Immature natural killer cell (primary cell): ENCODE measurements around the gene FNBP1. TPM values are rescaled to one million over a fixed set of nuclear protein-coding genes. Genes with fewer than 3 reads are reported as not detected.

Experiments
- DNase-seq, 3 donors: peaks; one replicate each; pipeline ENCODE4 v3.0.0; 2022; ENCODE audit warnings: mixed read lengths in 1 of 3
- H3K27ac Mint-ChIP-seq, 6 donors: one replicate each; pipeline ENCODE4 v1.8.0; 2020; ENCODE audit warnings: mixed read lengths in 6 of 6, mild to moderate bottlenecking in 5 of 6, inconsistent platforms in 4 of 6, moderate library complexity in 3 of 6
- H3K27me3 Mint-ChIP-seq, 3 donors: one replicate each; pipeline ENCODE4 v1.8.0; 2020 to 2021; ENCODE audit warnings: low read depth in 3 of 3, mild to moderate bottlenecking in 3 of 3, mixed read lengths in 3 of 3, moderate library complexity in 3 of 3, inconsistent platforms in 1 of 3
- H3K36me3 Mint-ChIP-seq, 3 donors: one replicate each; pipeline ENCODE4 v1.8.0; 2020; ENCODE audit warnings: mixed read lengths in 3 of 3, inconsistent platforms in 2 of 3, mild to moderate bottlenecking in 2 of 3
- H3K4me1 Mint-ChIP-seq, 2 donors: one replicate each; pipeline ENCODE4 v1.8.0; 2020; ENCODE audit warnings: inconsistent platforms in 2 of 2, mild to moderate bottlenecking in 2 of 2, mixed read lengths in 2 of 2, moderate library complexity in 1 of 2
- H3K4me3 Mint-ChIP-seq, 5 donors: one replicate each; pipeline ENCODE4 v1.8.0; 2020; ENCODE audit warnings: mild to moderate bottlenecking in 5 of 5, mixed read lengths in 5 of 5, inconsistent platforms in 3 of 5, moderate library complexity in 3 of 5
- H3K9me3 Mint-ChIP-seq, 6 donors: one replicate each; pipeline ENCODE4 v1.8.0; 2020; ENCODE audit warnings: mild to moderate bottlenecking in 6 of 6, mixed read lengths in 6 of 6, inconsistent platforms in 4 of 6, moderate library complexity in 3 of 6
- polyA plus RNA-seq, 3 donors: library from polyadenylated mRNA; unstranded; fragments of 300-500 nt; fragmentation: Illumina TruSeq; gene quantifications; one replicate each; pipeline ENCODE4 v1.2.3, GENCODE V29; 2021

Gene FNBP1
- polyA plus RNA-seq, 3 donors from 2014 or later: 113 to 136 (median 135) TPM

DNA sequence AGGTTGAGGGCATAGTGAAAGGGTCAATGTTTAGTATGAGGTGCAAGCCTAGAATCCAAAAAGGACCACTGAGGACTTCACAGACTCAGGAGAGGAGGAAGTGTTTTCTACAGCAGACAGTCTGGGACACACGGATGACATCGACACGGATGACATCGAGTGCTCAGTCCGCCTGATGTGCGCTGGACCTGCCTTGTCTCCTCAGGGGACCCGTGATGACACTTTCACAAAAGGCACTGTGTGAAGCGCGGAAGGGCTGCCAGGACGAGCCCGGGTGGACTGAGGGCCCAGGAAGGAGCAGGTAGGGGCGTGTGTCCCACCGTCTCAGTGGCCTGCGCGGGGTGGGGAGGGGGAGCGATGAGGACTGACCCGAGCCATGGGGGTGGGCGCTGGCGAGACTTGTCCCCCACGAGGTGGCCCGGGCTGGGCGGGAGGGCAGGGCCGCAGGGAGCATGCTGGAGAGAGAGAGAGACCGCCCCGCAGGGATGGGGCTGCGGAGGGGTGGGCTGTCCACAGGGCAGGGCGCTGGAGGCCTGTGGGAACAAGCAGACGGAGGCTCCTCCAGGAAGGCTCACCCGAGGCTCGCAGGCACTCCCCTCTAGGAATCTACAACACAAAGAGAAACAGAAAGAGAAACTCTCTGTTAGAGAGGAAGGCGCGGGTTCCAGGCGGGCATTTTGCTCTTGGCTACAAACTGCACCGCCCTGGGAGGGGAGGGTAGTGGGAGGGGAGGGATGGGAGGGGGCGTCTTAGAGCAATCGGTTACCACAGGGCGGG, 152.9 kb downstream of the FNBP1 start:
- H3K36me3 Mint-ChIP-seq: peaks cover 3 to 6% (median 5%) of the 10 kb centered on the region in 3 donors
- peaks cover 0 to 1% (median 0%) of the 10 kb centered on the region in 6 donors for H3K9me3 Mint-ChIP-seq
- peak; percentile 64 to 67 (median 66) for DNase-seq
- peaks cover 95 to 96% of the 10 kb centered on the region in 2 donors for H3K4me1 Mint-ChIP-seq
- peak overlapping the region; percentile 99 to 100 (median 100) for H3K27ac Mint-ChIP-seq
- H3K27me3 Mint-ChIP-seq: peaks cover 37 to 68% (median 57%) of the 10 kb centered on the region in 3 donors
- peak overlapping the region; percentile 84 to 94 (median 91) for H3K4me3 Mint-ChIP-seq

GRCh38 chr9:129889122-129889940, 153.7 kb downstream of the FNBP1 start:
- Mint-ChIP-seq H3K27me3 (peaks cover 42 to 71% (median 65%) of the 10 kb centered on the region in 3 donors), H3K4me3 (peak overlapping the region; percentile 84 to 94 (median 91)), H3K4me1 (peaks cover 95 to 96% of the 10 kb centered on the region in 2 donors), H3K27ac (peak overlapping the region; percentile 99 to 100 (median 100)), H3K36me3 (peaks cover 3% of the 10 kb centered on the region in 3 donors), H3K9me3 (peaks cover 0 to 1% (median 0%) of the 10 kb centered on the region in 6 donors)
- DNase-seq: peak; percentile 75 to 80 (median 79)

DNA sequence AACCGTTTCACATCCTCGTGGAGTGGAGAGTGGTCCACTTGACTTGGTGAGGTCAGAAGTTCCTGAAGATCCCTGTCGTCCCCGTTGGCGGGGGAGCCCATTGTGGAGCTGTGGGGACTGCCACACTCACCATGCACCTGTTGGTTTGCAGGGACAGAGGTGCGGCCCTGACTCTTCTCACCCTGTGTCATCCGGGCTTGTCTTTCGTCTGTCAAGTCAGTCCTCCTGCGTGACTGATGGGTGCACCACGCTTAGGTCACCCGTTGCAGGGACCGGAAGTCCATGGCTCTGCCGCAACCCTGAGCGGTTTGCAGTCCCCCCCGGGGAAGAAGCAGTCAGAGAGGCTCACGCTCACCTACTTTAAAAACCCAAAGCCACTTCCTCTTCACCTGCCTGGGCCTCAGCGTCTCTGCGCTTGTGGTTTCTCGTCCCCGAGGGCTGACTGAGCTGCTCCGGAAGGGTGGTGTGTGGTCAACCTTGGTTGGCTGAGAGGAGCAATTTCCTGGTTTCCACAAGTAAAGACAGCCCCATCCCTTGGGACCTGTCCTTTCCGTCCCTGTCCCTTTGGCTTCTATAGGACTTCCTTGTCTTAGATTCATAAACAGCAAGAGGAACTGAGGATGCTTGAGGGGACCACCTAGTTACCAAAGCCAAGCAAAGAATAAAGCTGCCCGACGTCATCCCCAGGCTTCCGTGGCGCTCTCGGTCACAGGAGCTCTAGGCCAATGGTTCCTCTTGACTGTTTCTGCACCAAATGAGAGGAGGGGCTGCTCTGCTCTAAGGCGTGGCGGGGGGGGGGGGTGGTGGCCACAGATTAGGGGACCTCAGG, 154.5 kb downstream of the FNBP1 start:
- Mint-ChIP-seq H3K4me1 (peaks cover 97 to 98% of the 10 kb centered on the region in 2 donors), H3K9me3 (peaks cover 0 to 1% (median 0%) of the 10 kb centered on the region in 6 donors), H3K36me3 (peaks cover 3% of the 10 kb centered on the region in 3 donors), H3K27me3 (peaks cover 43 to 75% (median 62%) of the 10 kb centered on the region in 3 donors), H3K4me3 (peak overlapping the region; percentile 84 to 94 (median 91)), H3K27ac (peak overlapping the region; percentile 99 to 100 (median 100))
- peak; percentile 98 to 99 (median 98) for DNase-seq

- H3K36me3 Mint-ChIP-seq: peaks cover 0 to 3% (median 0%) of the 10 kb centered on the region in 3 donors
- peak overlapping the region; percentile 99 to 100 (median 100) for H3K27ac Mint-ChIP-seq
Measured at GRCh38 chr9:129887334-129888292, 155.4 kb downstream of the FNBP1 start.

GRCh38 chr9:129886226-129887174, 156.5 kb downstream of the FNBP1 start:
- H3K27me3 Mint-ChIP-seq: peaks cover 44 to 66% (median 53%) of the 10 kb centered on the region in 3 donors
- DNase-seq: peak; percentile 68 to 76 (median 69)
- peaks cover 0 to 1% (median 0%) of the 10 kb centered on the region in 6 donors for H3K9me3 Mint-ChIP-seq
- H3K36me3 Mint-ChIP-seq: peaks cover 0 to 4% (median 3%) of the 10 kb centered on the region in 3 donors
- peaks cover 84 to 87% of the 10 kb centered on the region in 2 donors for H3K4me1 Mint-ChIP-seq
- peak overlapping the region; percentile 84 to 94 (median 91) for H3K4me3 Mint-ChIP-seq
- H3K27ac Mint-ChIP-seq: peak overlapping the region; percentile 99 to 100 (median 100)

More at GRCh38 chr9:129887334-129888292, 155.4 kb downstream of the FNBP1 start:
- peak; percentile 71 to 78 (median 73) for DNase-seq
- Mint-ChIP-seq H3K4me1 (peaks cover 92 to 95% of the 10 kb centered on the region in 2 donors), H3K4me3 (peak overlapping the region; percentile 84 to 94 (median 91)), H3K9me3 (peaks cover 0 to 1% (median 0%) of the 10 kb centered on the region in 6 donors), H3K27me3 (peaks cover 44 to 75% (median 58%) of the 10 kb centered on the region in 3 donors)

DNA sequence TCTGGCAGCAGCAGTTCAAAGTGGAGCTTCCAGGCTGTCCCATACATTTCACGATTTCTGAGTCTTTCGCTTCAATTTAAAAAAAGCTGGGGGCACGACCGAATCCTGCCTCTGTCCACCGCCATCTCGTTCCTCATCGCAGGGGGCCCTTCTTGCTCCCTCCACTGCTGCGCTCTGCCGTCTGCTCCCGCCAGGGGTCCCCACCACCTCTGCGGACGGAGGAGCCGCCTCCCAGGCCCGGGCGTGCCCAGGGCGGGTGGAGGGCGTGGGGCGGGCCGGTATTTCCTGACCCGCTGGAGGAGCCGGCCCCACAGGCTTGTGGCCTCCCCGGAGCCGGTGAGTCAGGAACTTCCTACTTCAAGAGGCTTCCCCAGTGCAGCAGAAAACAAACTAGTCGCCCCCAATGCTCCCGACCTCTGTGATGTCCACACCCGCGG, 157.3 kb downstream of the FNBP1 start:
- peaks cover 0 to 1% (median 0%) of the 10 kb centered on the region in 6 donors for H3K9me3 Mint-ChIP-seq
- peak overlapping the region; percentile 84 to 94 (median 91) for H3K4me3 Mint-ChIP-seq
- H3K27ac Mint-ChIP-seq: peak overlapping the region; percentile 99 to 100 (median 100)
- H3K36me3 Mint-ChIP-seq: peaks cover 0 to 4% (median 3%) of the 10 kb centered on the region in 3 donors
- H3K4me1 Mint-ChIP-seq: peaks cover 76 to 79% of the 10 kb centered on the region in 2 donors
- H3K27me3 Mint-ChIP-seq: peaks cover 44 to 63% (median 53%) of the 10 kb centered on the region in 3 donors
- DNase-seq: peak; percentile 88 to 90 (median 89)

- peak; percentile 36 to 45 (median 41) for DNase-seq
- H3K27ac Mint-ChIP-seq: peak overlapping the region; percentile 99 to 100 (median 100)
- H3K36me3 Mint-ChIP-seq: peaks cover 0 to 8% (median 3%) of the 10 kb centered on the region in 3 donors
Measured at GRCh38 chr9:129885018-129885669, 157.8 kb downstream of the FNBP1 start.

DNA sequence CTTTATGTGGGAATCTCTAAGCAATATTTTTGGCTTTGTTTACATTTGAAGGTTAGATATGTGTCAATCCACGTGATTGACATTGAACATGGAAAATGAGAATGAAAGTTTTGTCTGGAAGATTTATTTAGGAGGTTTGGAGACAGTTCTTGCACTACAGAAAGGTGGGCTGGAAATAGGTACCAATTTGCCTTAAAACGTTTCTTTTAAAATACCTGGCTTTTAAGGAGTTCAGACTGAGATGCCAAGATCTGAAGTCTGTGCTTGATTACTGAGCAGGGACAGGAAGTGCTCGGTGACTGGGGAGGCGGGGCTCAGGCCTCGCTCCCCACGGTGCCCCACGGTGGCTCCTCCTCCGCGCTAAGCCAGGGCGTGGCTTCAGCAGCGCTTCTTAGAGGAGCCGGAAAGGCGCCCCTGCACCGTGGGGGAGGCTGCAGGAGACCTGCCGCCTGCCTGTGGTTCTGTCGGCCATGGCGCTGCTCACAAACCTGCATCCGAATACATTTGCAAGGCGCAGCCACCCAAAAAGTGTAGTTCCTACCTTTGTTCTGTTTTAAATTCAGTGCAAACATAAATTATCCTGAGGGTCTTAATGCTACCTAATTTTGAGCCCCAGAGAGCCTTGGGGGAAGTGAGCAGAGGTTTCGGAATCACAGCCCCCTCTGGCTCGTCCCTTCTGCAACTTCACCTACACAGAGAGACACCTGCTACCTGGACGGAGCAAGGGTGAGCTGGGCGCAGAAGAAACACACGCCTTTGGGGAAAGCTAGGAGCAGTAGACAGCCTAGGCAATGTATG, 158.6 kb downstream of the FNBP1 start:
- H3K4me1 Mint-ChIP-seq: peaks cover 66 to 67% of the 10 kb centered on the region in 2 donors
- peak overlapping the region; percentile 84 to 94 (median 91) for H3K4me3 Mint-ChIP-seq
- peak overlapping the region; percentile 99 to 100 (median 100) for H3K27ac Mint-ChIP-seq
- H3K9me3 Mint-ChIP-seq: peaks cover 0 to 1% (median 0%) of the 10 kb centered on the region in 6 donors
- H3K36me3 Mint-ChIP-seq: peaks cover 0 to 11% (median 0%) of the 10 kb centered on the region in 3 donors
- peak; percentile 91 to 95 (median 94) for DNase-seq
- H3K27me3 Mint-ChIP-seq: peaks cover 42 to 55% (median 46%) of the 10 kb centered on the region in 3 donors

More at GRCh38 chr9:129885018-129885669, 157.8 kb downstream of the FNBP1 start:
- H3K27me3 Mint-ChIP-seq: peaks cover 44 to 60% (median 53%) of the 10 kb centered on the region in 3 donors
- peaks cover 72 to 73% of the 10 kb centered on the region in 2 donors for H3K4me1 Mint-ChIP-seq
- peak overlapping the region; percentile 84 to 94 (median 91) for H3K4me3 Mint-ChIP-seq
- peaks cover 0 to 1% (median 0%) of the 10 kb centered on the region in 6 donors for H3K9me3 Mint-ChIP-seq

GRCh38 chr9:129881547-129882324, 161.3 kb downstream of the FNBP1 start:
- H3K9me3 Mint-ChIP-seq: no peaks in the 10 kb centered on the region
- DNase-seq: no peak
- H3K36me3 Mint-ChIP-seq: peaks cover 1 to 20% (median 3%) of the 10 kb centered on the region in 3 donors
- peaks cover 39 to 40% of the 10 kb centered on the region in 2 donors for H3K4me1 Mint-ChIP-seq
- no peak overlapping the region for H3K4me3 Mint-ChIP-seq
- peaks cover 21 to 34% (median 23%) of the 10 kb centered on the region in 3 donors for H3K27me3 Mint-ChIP-seq
- peak overlapping the region in 3 of 6 donors; percentile 29 to 80 (median 53) for H3K27ac Mint-ChIP-seq
